HG03575 (cell line): ENCODE results near the gene RAB44.
"Not testable (repeated sequence)": the region's sequence is repeated elsewhere in the genome, so short reads cannot be mapped to it uniquely, and the experiment has no call there.

Source experiments
- ATAC-seq: cut with Tn5 transposase; IDR thresholded peaks from one replicate; pipeline ENCODE4 v1.9.1; 2021; ENCODE audit not compliant: unreplicated experiment, insufficient number of reproducible peaks, low FRiP score; ENCODE audit errors: extremely low read depth

RAB44 gene, protein sequence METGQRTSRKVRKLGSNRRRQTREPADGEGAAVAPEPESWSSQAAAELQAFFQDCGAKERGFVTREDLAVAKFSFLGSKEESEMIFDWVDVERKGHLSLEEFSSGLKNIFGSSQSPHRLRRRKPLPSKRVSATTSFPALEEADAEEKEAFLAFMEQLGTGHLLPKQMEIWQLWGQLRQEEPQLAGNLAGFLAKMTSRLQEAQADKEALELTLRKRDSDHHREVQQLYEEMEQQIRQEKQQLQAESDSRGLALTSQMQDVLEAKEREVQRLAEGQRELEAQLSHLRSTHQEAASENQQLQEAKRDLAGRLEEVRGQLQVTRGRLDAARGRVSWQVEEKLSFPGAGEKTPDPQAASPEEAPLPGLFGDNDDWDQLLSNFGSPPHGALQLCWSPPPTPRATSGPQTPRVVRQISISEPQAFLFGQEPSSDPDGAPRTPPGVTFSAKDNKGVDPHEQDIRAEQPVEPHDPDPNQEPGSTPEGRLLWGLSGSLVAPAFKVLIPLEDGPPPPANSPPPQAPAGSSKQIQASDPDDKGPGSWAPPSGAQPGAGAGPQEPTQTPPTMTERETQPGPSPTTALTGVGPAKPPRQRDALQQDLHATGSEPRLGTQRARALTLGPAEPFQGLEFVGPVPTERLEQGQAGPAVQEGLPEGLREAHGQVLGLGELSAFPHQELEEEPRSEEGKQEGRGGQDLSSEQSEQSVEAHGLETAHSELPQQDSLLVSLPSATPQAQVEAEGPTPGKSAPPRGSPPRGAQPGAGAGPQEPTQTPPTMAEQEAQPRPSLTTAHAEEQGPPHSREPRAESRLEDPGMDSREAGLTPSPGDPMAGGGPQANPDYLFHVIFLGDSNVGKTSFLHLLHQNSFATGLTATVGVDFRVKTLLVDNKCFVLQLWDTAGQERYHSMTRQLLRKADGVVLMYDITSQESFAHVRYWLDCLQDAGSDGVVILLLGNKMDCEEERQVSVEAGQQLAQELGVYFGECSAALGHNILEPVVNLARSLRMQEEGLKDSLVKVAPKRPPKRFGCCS

DNA sequence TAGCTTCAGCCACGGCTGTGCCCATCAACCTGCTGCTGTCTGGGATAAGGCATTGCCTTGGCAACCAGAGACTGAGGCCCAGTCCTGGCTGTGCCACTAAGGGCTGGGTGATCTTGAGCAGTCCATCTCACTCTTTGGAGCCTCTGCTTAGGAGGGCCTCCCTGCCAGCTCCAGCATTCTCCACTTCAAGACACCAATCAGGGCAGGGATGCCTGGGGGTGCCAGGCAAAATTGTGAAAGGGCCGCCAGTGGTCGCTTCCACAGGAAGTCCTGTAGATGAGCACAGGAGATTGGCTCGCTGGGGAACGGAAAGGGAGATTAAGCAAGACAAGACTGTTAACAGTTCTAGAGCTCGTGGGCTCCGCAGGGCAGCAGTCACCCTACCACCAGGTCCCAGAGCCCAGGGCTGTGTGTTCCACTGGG, at the start of gene RAB44:
Gene RAB44, plus strand, starts transcription at position 346 of the 423 bp plus-strand sequence. CDS start 6,410 bp downstream, outside the sequence.
- ATAC-seq: no peak

DNA sequence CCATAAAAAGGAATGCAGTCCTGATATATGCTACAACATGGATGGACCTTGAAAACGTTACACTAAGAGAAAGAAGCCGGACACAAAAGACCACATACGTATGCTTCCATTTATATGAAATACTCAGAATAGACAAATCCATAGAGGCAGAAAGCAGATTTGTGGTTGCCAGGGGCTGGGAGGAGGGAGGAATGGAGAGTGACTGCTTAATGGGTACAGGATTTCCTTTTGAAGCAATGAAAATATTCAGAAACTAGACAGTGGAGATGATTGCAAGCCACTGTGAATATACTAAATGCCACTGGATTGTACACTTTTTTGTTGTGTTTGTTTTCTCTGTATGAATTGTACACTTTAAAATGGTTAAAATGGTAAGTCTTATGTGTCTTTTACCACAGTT, 48.5 kb upstream of the RAB44 start:
- no peak for ATAC-seq

DNA sequence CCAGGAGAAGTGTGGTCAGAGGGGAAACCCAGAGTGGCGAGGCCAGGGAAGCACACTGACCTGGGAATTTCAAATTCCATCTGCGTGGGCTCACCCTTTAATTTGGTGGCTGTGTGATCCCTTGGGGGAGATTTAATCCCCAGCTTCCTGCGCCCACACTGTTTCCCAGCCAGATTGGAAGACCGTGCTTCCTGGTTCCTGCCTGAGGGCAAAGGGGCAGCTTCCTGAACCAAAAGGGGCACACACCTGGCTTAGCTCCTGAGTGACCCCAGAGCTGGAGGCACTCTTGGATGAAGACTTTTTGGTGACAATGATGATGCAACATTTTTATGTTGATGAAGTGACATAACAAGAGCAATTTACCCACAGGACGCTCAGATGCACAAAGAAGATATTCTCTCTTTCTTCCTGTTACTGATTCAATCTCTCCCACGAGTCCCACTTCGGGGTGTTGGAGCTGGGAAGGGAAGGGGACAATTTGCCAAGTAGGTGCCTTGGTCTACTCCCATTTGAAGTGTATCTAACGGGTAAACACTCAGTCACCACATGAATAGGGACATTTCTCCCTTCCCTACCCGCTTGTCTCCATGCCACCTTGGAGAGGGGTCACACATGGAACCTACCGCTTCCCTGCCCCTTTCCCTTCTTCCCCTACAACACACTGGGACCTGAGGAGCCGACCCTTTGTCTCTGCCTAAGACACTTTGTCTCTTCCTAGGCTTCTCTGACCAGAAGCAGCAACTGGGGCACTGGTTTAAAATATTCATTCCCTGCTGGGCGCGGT, 47.7 kb upstream of the RAB44 start:
- no peak for ATAC-seq

DNA sequence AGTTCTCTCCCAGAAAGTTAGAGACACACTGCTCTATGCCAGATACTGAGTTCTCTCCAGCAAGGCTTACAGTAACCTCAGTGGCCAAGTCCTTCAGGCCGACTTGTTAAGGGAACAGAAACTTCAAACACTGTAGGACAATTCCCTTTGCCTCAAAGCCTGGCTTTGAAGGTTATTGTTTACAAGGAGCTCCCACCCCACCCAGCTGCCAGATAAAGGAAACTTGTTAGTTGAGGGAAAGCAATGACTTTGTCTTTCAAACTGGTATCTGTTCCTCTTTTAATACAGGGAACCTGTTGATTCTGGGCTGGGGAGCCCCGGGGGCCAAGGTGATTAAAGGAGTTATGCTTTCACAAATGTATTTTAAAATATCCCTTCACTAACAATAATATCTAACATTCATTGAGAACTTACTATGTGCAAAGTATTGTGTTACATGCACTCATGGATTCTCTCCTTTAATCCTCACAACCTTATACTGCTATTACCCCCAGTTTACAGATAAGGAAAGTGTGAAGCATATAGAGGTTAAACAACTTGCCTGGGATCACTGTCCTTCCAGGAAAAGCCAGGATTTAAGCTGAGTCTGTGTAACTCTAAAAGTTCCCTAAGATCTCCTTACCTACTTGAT, 46.7 kb upstream of the RAB44 start:
- ATAC-seq: no peak

DNA sequence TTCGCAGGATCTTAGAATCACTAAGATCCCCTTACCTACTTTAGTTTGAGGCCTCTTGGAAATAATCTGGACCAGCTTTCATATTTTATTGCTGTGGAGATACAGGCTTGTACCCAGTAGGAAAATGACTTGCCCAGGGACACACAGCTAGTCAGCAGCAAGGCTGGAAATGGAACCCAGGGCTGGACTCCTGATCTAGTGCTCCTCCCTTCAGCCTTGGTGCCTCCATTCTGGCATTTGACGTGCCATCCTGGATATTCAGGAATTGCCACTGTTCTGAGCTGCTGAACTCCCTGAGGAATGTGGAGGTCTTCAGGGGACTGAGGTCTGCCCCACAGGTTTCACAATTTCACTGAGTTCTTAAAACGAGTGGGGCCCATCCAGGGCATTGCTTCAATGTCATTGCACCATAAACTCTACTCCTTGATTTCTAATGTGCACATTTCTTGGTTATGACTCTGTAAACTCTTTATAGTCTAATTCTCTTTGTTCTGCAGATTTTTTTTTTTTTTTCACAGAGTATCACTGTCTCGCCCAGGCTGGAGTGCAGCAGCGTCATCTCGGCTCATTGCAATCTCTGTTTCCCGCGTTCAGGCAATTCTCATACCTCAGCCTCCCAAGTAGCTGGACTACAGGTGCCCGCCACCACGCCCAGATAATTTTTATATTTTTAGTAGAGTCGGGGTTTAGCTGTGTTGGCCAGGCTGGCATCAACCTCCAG, 45.8 kb upstream of the RAB44 start:
- no peak for ATAC-seq

DNA sequence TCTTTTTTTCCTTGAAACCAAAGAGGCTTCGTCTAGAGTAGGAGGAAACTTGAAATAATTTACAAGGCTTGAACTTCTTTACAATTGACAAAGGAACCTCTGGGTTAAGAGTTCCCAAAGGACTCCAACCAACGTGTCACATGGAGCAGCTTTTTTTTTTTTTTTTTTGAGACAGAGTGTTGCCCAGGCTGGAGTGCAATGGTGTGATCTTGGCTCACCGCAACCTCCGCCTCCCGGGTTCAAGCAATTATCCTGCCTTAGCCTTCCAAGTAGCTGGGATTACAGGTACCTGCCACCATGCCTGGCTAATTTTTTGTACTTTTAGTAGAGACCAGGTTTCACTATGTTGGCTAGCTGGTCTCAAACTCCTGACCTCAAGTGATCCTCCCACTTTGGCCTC, 43.2 kb upstream of the RAB44 start:
- ATAC-seq: not testable (repeated sequence)

DNA sequence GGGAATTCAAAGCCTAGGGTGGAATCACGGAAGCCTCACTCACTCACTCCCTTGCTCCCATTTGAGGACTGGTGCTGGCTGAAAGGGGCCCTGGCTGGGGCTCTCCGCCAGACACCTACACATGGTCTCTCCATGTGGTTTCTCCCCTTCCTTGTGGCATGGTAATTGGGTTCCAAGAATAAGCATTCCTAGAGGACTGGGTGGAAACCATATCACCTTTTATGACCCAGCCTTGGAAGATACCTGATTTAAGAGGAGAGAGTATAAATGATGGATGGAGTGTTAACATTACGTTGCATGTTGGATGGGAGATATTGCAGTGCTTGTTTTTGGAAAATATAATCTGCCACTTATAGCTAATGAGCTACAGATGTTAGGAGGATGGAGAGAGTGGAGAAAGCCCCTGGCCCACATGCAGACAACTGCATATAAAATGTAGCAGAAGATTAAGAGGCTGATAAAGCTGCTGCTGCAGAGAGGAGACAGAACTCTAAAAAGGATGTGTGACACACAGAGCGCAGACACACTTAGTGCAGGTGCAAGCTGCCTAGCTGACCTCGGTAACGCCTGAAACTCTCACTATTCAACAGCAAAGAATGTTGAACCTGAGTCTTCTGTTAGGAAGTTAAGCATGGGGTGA, 42.4 kb upstream of the RAB44 start:
- ATAC-seq: no peak

DNA sequence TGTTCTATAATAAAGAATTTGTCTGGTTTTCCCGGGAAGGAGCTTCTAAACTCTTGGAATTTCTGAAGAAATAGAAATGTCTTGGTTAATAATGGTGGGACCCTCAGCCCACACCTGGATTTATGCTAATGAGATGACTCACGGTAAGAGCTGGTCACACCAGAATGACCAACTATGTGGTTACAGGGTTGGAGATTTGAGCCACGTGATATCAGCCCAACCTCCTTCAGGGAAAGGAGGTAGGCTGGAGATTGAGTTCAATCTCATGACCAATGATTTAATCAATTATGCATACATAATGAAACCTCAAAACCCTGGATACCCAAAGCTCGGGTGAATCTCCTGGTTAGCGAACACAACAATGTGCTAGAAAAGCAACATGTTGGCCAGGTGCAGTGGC, 41.2 kb upstream of the RAB44 start:
- no peak for ATAC-seq

DNA sequence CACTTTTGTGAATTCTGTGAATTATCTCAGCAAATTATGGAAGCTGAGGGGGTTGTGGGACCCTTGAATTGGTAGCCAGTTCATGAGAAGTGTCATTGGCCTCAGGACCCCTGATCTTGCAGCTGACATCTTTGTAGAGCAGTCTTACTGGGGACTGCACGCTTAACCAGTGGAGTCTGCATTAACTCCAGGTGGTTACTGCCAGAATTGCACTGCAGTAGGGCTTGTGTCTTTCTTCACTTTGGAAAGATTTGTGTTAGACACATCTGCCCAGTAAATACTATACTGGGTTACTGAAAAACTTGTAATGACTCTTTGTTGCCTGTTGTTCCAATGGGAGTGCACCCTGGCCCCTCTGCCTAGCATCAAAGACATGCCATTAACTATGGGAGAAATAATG, 40.4 kb upstream of the RAB44 start:
- no peak for ATAC-seq

DNA sequence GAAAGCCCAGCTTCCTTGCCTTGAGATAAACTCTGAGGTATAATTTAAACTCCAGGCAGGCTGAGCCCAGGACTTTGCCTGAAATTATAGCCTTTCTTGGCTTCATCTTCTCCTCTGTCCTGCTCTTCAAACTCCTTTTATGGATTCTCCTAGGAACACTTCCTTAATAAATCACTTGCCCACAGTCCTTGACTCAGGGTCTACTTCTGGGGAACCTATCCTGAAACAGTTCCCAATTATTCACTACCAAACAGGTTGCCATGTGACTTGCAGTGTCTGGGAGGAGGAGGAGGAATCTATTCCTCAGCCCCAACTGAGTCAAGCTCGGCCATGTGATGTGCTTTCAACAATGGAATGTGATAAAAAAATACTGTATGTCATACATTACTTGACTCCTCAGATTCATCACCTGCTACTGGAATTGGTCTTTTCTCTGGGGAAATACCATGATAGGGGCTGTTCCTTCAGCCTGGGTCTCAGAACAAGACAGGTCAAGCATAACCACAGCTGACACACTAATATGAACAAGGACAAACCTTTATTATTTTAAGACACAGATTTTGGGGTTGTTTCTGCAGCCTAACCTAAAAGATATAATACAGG, 39.6 kb upstream of the RAB44 start:
- ATAC-seq: no peak

DNA sequence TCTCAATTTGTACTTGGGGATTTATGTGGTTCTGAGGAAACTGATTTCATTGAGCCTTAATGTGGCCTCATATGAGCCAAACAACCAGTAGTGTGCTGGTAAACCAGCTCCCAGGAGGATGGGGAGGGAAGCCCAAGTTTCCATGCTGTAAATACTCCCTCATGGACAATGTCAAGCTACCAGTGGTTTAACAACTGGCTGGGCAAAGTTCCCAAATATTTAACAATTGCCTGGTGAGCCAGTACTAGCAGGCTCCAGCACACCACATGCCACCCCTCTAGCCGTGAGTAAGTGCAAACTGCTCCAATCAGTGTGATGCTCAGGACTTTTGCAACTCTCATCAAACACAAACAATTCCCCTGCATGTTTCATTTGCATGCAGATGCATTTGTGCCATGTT, 38.4 kb upstream of the RAB44 start:
- no peak for ATAC-seq

DNA sequence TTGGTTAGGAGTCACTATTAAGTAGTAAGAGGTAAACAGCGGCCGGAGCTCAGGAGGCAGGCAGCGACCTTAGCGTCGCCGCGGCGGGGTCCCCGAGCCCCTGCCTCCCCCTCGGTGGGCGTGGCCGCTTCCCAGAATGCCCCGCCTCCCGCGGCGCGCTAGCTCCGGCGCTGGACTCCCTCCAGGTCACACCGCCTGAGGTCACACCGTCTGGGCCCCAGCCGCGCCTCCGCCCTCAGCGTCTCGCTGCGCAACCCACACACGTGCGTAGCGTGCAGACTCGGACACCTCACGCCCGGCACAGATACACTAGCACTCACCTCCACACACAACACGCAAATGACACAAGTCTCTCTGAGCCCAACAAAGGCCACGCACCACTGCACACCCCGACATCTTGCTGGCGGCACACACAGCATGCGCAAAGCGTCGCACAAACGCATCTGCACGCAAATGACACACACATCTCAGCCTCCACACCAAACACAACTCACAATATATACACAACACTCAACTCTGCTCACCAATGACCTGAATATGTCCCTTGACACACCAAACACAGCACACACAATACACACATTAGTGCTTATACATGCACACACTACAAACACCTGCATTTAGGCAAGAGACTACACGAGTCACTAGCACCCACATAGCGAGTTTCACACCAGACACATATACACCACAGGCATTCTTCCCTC, 36.7 kb upstream of the RAB44 start:
- no peak for ATAC-seq

DNA sequence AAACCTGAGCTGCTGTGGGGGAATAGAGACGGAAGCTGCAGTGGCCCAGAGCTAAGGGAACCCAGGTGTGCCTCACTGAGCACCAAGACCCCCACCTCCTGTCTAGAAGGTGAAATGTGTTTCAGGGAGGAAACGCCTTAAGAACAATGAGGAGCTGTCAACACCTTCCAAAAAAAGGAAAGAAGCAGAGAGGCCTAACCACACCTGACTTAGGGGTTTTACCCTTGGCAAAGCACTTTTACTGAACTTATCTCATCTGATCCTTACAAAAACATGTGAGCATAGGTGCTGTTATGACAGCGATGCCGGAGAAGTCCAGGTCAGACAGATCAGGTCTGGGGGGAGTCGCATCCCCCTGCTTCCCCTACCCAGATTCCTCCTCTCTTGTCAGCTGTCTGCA, 35.2 kb upstream of the RAB44 start:
- ATAC-seq: no peak

DNA sequence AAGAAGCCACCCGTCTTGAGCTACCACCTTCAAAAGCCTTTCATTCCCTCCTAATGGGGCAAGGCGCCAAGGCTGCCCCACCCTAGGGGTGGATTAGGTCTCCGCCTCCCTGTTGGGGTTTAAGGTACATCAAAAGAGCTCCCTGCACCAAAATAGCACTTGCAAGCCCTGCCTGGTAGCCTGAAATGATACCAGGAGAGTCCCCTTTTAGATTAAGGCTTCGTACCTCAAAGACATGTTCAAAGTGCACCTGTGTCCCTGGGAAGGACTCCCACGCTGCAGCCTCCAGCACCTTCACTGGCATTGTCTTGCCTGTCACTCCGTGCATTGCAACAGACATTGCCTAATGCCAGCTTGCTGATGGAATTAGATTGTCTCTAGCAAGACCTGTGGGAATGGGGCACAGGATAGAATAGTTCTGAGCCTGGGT, 34.8 kb upstream of the RAB44 start:
- no peak for ATAC-seq

DNA sequence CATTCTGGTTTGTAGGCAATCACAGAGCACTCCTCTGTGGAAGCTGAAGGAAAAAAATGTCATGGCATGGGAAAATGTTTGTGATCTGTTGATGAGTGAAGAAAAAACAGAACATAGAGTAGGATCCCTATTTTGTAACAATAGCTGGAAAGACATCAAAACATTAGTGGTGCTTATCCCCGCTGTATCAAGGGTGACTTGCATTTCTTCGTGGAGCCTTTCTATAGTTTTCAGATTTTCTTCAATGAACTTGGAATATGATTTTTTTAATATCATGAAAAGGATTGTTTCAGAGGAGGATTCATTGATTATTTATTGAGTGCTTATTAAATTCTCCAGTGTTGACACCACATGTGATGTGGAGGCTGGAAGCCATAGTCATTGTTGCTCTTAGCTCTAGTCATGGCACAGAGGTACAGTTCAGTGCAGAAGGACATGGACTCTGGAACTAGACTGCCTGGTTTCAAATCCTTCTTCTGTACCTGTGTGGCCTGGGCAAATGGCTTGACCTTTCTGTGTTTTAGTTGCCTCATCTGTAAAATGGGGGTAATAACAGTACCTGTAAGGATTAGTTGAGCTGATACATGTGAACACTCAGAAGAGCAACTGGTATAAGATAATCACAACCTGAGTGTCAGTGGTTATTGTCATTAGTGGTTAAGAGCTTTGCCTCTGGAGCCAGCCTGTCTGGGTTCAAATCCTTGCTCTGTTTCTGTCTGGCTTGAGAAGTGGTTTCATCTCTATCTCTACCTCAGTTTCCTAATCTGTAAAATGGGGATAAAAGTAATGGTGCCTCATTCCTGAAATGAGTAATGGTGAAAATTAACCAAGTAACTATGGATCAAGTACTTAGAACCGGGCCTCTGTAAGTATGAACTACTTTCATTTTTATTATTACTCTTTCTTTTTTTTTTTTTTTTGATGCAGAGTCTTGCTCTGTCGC, 33.9 kb upstream of the RAB44 start:
- no peak for ATAC-seq

DNA sequence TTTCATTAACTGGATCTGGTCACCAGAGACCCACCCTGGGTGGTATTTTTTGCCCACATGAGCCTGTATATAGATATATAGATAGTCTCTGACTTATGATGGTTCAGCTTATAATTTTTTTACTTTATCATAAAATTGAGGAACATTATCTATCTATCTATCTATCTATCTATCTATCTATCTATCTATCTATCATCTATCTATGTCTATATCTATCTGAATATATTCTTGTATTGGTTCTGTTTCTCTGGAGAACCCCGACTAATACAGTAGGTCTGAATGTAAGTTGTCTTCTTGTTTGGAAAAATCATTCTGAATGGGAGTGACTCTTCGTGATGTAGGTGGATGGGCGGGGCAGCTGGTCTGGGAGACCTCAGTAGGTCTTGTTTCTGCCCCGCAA, 32.4 kb upstream of the RAB44 start:
- no peak for ATAC-seq
